ENCODE results near the gene PPP2R2D. TPM values are rescaled to one million over a fixed set of nuclear protein-coding genes. Genes with fewer than 3 reads are reported as not detected.

PPP2R2D gene
- total RNA-seq, result 22.9 and 38.2 TPM in 2 replicates

DNA sequence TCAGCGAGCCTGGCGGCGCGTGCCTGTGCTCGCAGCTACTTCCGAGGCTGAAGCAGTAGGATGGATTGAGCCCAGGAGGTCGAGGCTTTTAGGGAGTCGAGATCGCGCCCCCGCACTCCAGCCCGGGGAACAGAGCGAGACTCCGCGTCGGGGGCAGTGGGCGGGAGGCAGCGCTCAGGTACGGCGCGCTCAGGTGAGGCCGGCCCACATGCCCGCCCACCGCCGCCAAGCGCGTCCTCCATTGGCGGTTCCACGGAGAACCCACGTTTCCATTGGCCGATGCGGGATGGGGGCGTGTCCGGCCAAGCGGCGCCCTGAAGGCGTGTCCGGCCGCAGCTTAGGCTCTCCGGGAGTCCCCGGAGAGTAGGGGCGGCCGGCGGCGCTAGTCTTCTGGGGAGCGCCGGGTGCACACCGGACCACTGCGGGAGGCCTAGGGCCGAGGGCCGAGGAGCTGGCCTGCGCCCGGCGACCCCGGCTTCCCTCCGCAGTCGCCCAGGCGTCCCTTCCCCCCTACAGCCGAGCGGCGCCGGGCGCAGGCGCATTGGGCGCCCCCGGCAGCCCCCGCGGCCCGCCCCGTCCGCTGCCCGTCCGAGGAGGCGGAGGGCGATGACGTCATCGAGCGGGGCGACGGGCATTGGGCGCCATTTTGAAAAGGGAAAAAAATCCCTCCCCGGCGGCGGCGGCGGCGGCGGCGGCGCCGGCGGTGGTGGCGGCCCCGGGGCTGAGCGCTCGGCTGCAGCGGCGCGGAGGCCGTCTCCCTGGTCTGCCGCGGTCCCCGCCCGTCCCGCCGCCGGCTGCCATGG is at the start of gene PPP2R2D:
PPP2R2D (plus strand) TSS at position 659 of the 803 bp plus-strand sequence; CDS start at position 800, 141 bp downstream.

DNA sequence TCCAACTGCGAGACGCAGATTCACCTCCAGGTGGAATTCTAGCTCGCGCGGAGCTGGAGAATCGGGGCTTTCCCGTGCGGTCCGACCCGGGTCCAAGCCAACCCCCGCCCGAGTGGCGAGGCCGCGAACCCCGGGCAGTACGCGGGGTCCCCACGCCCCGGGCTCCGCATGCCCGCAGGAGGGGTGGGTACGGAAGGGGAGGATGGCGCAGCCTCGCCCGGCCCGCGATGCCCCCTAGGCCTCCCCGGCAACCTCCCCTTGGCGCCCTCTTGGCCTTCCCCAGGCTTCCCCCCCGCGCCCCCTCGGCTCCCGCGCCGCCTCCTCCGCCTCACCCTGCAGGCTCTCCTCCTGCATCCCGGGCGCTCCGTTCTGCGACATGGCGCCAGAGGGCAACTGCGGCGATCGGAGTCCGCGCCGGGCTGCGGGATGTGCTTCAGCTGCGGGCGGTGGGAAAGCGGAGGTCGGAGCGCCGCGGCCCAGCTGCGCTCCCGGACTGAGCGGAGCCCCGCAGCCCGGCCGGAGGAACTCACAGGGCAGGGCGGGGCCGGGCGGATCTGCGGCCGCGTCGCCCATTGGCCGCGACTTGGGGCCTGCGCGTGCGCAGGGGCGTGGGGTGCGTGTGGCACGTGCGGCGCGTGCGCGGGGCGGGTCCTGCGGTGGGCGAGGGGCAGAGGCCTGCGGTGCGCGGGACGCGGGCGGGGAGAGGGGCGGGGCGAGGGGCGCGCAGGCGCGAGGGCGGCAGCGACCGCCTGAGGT is 80.8 kb downstream of the PPP2R2D start, which contains the start of gene BNIP3:
BNIP3 (minus strand) TSS at position 495 of the 756 bp plus-strand sequence; CDS start at position 378, 117 bp downstream.

Other genes with a start within 250 kb of the PPP2R2D start
- gene BNIP3, start 80.9 kb downstream of the PPP2R2D start, total RNA-seq, result 356 and 360 TPM in 2 replicates
- 0.30 and 0.32 TPM in 2 replicates for gene JAKMIP3, start 164.9 kb downstream of the PPP2R2D start, total RNA-seq